Dendritic cell treated with granulocyte-macrophage colony-stimulating factor and Interleukin-4, amounts not matched to agents 40 ng/mL and 50 ng/mL, for 4 days (primary cell): Measurements from ENCODE around the gene VPS35L.
"Not testable (repeated sequence)": the region's sequence is repeated elsewhere in the genome, so short reads cannot be mapped to it uniquely, and the experiment has no call there.

Source experiments
- H3K27ac Mint-ChIP-seq: one replicate; pipeline ENCODE4 v1.8.0; 2022; ENCODE audit warnings: mild to moderate bottlenecking, mixed read lengths
- H3K27me3 Mint-ChIP-seq: one replicate; pipeline ENCODE4 v1.8.0; 2022; ENCODE audit warnings: mild to moderate bottlenecking, mixed read lengths
- H3K36me3 Mint-ChIP-seq: one replicate; pipeline ENCODE4 v1.8.0; 2022; ENCODE audit warnings: low read depth, mixed read lengths
- H3K4me1 Mint-ChIP-seq: one replicate; pipeline ENCODE4 v1.8.0; 2022; ENCODE audit warnings: low read depth, mixed read lengths
- H3K4me3 Mint-ChIP-seq: one replicate; pipeline ENCODE4 v1.8.0; 2022; ENCODE audit warnings: mild to moderate bottlenecking, moderate library complexity, mixed read lengths
- H3K9me3 Mint-ChIP-seq: one replicate; pipeline ENCODE4 v1.8.0; 2022; ENCODE audit warnings: mixed read lengths
- intact Hi-C: fragments of 100-400 bp; cut with micrococcal nuclease; formaldehyde crosslinking; loops from one replicate; pipeline ENCODE4 v1.15.0; 2022

The VPS35L gene

GRCh38 chr16:19665313-19665712, 109.8 kb downstream of the VPS35L start:
- H3K4me1 Mint-ChIP-seq, intact Hi-C loops, H3K9me3 Mint-ChIP-seq, H3K27me3 Mint-ChIP-seq, H3K4me3 Mint-ChIP-seq, H3K27ac Mint-ChIP-seq: not testable (repeated sequence)
- H3K36me3 Mint-ChIP-seq: peaks cover 86% of the 10 kb centered on the region

- intact Hi-C loops: no loop called here
- H3K4me3 Mint-ChIP-seq: no peak overlapping the region
- H3K27ac Mint-ChIP-seq: no peak overlapping the region
- H3K36me3 Mint-ChIP-seq: peaks cover 86% of the 10 kb centered on the region
- H3K4me1 Mint-ChIP-seq: no peaks in the 10 kb centered on the region
- peaks cover 9% of the 10 kb centered on the region for H3K9me3 Mint-ChIP-seq
- H3K27me3 Mint-ChIP-seq: no peaks in the 10 kb centered on the region
These were observed 111.0 kb downstream of the VPS35L start for GRCh38 chr16:19666477-19666876.

DNA sequence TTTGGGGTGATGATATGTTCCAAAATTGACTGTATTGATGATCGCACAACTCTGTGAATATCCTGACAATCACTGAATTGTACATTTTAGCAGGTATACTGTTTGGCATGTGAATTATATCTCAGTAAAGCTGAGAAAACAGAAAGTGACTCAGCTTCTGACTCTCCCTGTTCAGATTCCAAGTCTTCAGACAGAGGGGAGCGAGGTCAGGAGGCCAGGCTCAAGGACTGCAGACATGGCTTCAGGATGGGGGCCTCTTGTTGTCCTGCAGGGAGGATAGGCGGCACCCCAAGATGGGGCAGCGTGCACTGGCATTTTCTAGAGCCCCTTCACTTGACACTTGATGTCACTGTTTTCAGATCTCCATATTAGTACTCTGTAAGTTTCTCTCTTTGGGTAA, 116.9 kb downstream of the VPS35L start:
- Mint-ChIP-seq H3K27ac (no peak overlapping the region), H3K4me3 (no peak overlapping the region), H3K36me3 (peaks cover 99% of the 10 kb centered on the region)

GRCh38 chr16:19674485-19674884, 119.0 kb downstream of the VPS35L start:
- H3K9me3 Mint-ChIP-seq: no peaks in the 10 kb centered on the region
- no peaks in the 10 kb centered on the region for H3K27me3 Mint-ChIP-seq
- H3K4me3 Mint-ChIP-seq: no peak overlapping the region
- intact Hi-C loops: no loop called here
- no peaks in the 10 kb centered on the region for H3K4me1 Mint-ChIP-seq
- no peak overlapping the region for H3K27ac Mint-ChIP-seq
- H3K36me3 Mint-ChIP-seq: peaks cover 91% of the 10 kb centered on the region

More for the DNA sequence above, 116.9 kb downstream of the VPS35L start:
- Mint-ChIP-seq H3K9me3 (no peaks in the 10 kb centered on the region), H3K4me1 (no peaks in the 10 kb centered on the region), H3K27me3 (no peaks in the 10 kb centered on the region)
- intact Hi-C loops: no loop called here

GRCh38 chr16:19677402-19677801, 121.9 kb downstream of the VPS35L start:
- no peak overlapping the region for H3K27ac Mint-ChIP-seq
- no peaks in the 10 kb centered on the region for H3K4me1 Mint-ChIP-seq
- intact Hi-C loops: no loop called here
- no peak overlapping the region for H3K4me3 Mint-ChIP-seq
- H3K27me3 Mint-ChIP-seq: no peaks in the 10 kb centered on the region
- peaks cover 84% of the 10 kb centered on the region for H3K36me3 Mint-ChIP-seq
- H3K9me3 Mint-ChIP-seq: no peaks in the 10 kb centered on the region

DNA sequence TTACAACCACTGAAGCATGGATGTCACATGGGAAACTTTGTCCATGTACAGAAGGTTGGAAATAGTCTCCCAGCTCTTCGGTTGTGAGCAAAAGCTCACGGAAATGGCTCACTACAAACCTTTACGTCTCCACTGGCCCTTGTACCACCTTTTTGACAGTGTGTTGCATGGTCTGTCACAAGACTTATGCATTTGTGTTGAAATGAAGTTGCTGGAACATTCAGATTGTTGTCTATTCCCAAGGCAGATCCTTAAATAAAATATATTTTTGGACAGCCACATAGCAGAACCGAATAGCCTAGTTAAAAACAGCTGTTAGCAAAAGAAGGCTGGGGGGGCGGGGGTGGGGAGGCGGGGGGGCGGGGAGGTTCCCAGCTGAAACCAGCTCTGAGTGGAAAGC, 123.3 kb downstream of the VPS35L start:
- H3K4me1 Mint-ChIP-seq: no peaks in the 10 kb centered on the region
- H3K27me3 Mint-ChIP-seq: no peaks in the 10 kb centered on the region
- intact Hi-C loops: no loop called here
- no peak overlapping the region for H3K4me3 Mint-ChIP-seq
- peaks cover 84% of the 10 kb centered on the region for H3K36me3 Mint-ChIP-seq
- H3K9me3 Mint-ChIP-seq: no peaks in the 10 kb centered on the region
- H3K27ac Mint-ChIP-seq: no peak overlapping the region

- H3K9me3 Mint-ChIP-seq, H3K27me3 Mint-ChIP-seq, intact Hi-C loops, H3K4me3 Mint-ChIP-seq, H3K4me1 Mint-ChIP-seq, H3K27ac Mint-ChIP-seq: not testable (repeated sequence)
- H3K36me3 Mint-ChIP-seq: peaks cover 84% of the 10 kb centered on the region
These were observed 123.8 kb downstream of the VPS35L start for GRCh38 chr16:19679281-19679680.

DNA sequence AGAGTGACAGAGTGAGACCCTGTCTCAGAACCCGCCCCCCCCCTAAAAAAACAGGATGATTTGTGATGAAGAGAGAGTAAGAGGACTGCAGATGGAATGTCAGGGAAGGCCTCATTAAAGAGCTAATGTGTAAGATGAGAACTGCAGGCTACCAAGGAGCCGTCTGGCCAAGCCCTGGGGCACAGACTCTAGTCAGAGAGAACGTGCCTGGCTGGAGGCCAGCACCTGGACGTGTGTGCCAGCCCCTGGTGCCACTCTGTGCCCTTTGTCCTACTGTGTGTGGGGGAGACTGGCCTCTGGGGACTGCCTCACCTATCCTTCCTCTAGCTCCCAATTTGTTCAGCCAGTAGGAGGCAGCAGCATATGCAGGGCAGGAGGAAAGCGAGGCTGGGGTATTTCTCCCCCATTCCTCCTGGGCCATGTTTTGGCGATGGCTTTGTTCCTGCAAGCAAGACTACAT, 125.4 kb downstream of the VPS35L start:
- Mint-ChIP-seq H3K4me1 (peaks cover 5% of the 10 kb centered on the region), H3K4me3 (no peak overlapping the region), H3K27me3 (no peaks in the 10 kb centered on the region), H3K36me3 (peaks cover 84% of the 10 kb centered on the region), H3K27ac (no peak overlapping the region), H3K9me3 (no peaks in the 10 kb centered on the region)
- intact Hi-C loops: no loop called here

DNA sequence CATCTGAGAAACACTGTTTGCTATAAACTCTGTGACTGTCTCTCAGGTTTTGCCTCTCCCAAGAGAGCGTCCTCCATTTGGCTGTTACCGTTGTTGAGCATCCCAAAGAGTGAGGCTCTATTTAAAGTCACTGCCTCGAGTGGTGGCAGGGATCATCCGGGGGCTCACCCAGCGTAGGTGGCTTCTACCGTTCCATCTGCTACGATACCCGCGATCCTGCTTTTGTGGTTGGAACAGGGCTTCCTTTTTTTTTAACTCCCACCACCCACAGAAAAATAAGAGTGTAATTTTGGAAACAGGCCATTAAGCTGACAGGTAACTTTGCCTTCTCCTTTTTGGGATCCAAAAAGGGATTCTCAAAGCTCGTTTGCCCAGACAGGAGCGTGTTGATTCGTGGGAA, 126.1 kb downstream of the VPS35L start:
- H3K4me3 Mint-ChIP-seq: no peak overlapping the region
- intact Hi-C loops: no loop called here

DNA sequence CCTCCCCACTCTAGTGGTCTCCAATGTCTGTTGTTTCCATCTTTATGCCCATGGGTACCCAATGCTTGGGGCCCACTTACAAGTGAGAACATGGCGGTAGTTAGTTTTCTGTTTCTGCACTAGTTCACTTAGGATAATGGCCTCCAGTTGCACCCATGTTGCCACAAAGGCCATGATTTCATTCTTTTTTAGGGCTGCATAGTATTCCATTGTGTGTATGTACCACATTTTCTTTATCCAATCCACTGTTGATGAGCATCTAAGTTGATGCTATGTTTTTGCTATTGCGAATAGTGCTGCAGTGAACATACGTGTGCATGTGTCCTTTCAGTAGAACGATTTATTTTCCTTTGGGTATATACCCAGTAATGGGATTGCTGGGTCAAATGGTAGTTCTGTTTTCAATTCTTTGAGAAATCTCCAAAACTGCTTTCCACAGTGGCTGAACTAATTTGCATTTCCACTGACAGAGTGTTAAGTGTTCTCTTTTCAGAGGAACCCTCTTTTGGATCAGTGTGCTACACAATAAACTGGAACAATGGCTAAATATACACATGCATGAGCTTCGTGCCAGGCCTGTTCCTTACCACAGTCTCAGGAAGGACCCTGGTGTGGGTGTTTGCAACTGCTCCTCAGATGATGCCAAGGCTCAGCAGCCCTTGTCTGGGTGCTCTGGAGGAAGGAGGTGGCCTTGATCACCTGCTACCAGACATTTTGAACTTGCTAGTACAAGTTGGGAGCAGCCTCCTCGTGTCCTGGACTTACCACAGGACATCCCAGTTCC, 128.1 kb downstream of the VPS35L start:
- intact Hi-C loops: no loop called here
- no peaks in the 10 kb centered on the region for H3K9me3 Mint-ChIP-seq
- H3K4me1 Mint-ChIP-seq: peaks cover 8% of the 10 kb centered on the region
- no peak overlapping the region for H3K27ac Mint-ChIP-seq
- H3K27me3 Mint-ChIP-seq: no peaks in the 10 kb centered on the region
- no peak overlapping the region for H3K4me3 Mint-ChIP-seq
- peaks cover 87% of the 10 kb centered on the region for H3K36me3 Mint-ChIP-seq

More for the DNA sequence above, 126.1 kb downstream of the VPS35L start:
- Mint-ChIP-seq H3K27me3 (no peaks in the 10 kb centered on the region), H3K9me3 (no peaks in the 10 kb centered on the region), H3K27ac (no peak overlapping the region), H3K4me1 (peaks cover 5% of the 10 kb centered on the region), H3K36me3 (peaks cover 84% of the 10 kb centered on the region)

DNA sequence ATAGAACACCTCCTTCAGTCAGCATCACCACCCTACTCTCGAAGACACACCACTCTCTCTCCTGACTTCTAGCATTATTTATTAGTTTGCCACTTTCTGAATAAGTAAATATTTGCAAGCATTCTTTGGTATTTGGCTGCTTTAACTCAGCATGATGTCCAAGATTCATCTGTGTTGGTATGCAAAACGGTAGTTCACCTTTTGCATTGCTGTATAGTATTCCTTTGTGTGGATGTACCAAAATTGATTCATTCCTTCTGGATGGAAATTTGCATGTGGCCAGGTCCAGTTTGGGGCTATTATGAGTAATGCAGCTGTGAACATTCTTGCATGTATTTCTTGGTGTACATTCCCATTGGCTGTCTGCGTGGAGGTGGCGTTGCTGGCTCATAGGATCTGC, 129.7 kb downstream of the VPS35L start:
- H3K36me3 Mint-ChIP-seq: peaks cover 86% of the 10 kb centered on the region
- no peak overlapping the region for H3K4me3 Mint-ChIP-seq
- H3K9me3 Mint-ChIP-seq: no peaks in the 10 kb centered on the region
- H3K4me1 Mint-ChIP-seq: peaks cover 17% of the 10 kb centered on the region
- no peak overlapping the region for H3K27ac Mint-ChIP-seq
- H3K27me3 Mint-ChIP-seq: no peaks in the 10 kb centered on the region
- intact Hi-C loops: no loop called here

- H3K27me3 Mint-ChIP-seq: no peaks in the 10 kb centered on the region
- H3K4me1 Mint-ChIP-seq: peaks cover 28% of the 10 kb centered on the region
- no peak overlapping the region for H3K27ac Mint-ChIP-seq
- peaks cover 88% of the 10 kb centered on the region for H3K36me3 Mint-ChIP-seq
- H3K4me3 Mint-ChIP-seq: no peak overlapping the region
- intact Hi-C loops: no loop called here
- H3K9me3 Mint-ChIP-seq: no peaks in the 10 kb centered on the region
These were observed 131.8 kb downstream of the VPS35L start for GRCh38 chr16:19687279-19687678.

GRCh38 chr16:19688396-19689024, 133.0 kb downstream of the VPS35L start:
- H3K4me1 Mint-ChIP-seq: peaks cover 28% of the 10 kb centered on the region
- peaks cover 88% of the 10 kb centered on the region for H3K36me3 Mint-ChIP-seq
- no peaks in the 10 kb centered on the region for H3K9me3 Mint-ChIP-seq
- H3K4me3 Mint-ChIP-seq: no peak overlapping the region
- no peaks in the 10 kb centered on the region for H3K27me3 Mint-ChIP-seq
- peak overlapping the region; percentile 20 for H3K27ac Mint-ChIP-seq
- intact Hi-C loops: no loop called here

DNA sequence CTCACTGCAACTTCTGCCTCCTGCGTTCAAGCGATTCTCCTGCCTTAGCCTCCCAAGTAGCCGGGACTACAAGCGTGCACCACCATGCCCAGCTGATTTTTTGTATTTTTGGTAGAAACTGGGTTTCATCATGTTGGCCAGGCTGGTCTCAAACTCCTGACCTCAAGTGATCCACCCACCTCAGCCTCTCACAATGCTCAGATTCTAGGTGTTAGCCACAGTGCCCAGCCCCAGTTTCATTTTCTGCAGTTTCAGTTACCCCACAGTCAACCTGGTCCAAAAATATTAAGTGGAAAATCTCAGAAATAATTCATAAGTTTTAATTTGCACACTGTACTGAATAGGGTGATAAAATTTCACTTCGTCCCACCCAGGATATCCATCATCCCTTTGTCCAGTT, 133.8 kb downstream of the VPS35L start:
- Mint-ChIP-seq H3K36me3 (peaks cover 85% of the 10 kb centered on the region), H3K27me3 (no peaks in the 10 kb centered on the region), H3K27ac (no peak overlapping the region), H3K4me1 (peaks cover 26% of the 10 kb centered on the region), H3K9me3 (no peaks in the 10 kb centered on the region), H3K4me3 (no peak overlapping the region)
- intact Hi-C loops: no loop called here
